ENCODE results near the gene PRND. TPM values are rescaled to one million over a fixed set of nuclear protein-coding genes. Genes with fewer than 3 reads are reported as not detected.

Gene PRND
- total RNA-seq, 1 experiment from 2014 or later: 0.04 TPM

- TF ChIP-seq CTCF (conservative IDR thresholded peaks at IDR 0.05): no peak
- H3K36me3 Mint-ChIP-seq (ENCODE audit: insufficient read depth in 1 of 3, low read depth in 3 of 3): no peaks in the 10 kb centered on the region
- Histone ChIP-seq H3K9me3 (ENCODE audit: control insufficient read depth, low read depth, low read length) (no peaks in the 10 kb centered on the region), H4K8ac (replicated peaks; ENCODE audit: insufficient read length, low read depth, low read length) (no peak overlapping the region), H3K23me2 (ENCODE audit: insufficient read length, low read depth, low read length, poor library complexity, severe bottlenecking) (no peaks in the 10 kb centered on the region), H3K27me3 (ENCODE audit: insufficient read depth, low read length) (no peaks in the 10 kb centered on the region), H4K91ac (ENCODE audit: insufficient read length, low read depth, low read length) (no peak overlapping the region), H3K79me2 (ENCODE audit: insufficient read depth, low read length) (no peaks in the 10 kb centered on the region), H4K5ac (ENCODE audit: insufficient read length, low read depth, low read length) (no peak overlapping the region), H3K56ac (ENCODE audit: insufficient read length, low read depth, low read length) (no peak overlapping the region), H2BK120ac (ENCODE audit: low read depth, low read length, poor library complexity, severe bottlenecking) (no peak overlapping the region), H3K27ac (ENCODE audit: insufficient read length, low read depth, low read length) (no peak overlapping the region), H2BK12ac (ENCODE audit: insufficient read length, low read depth, low read length) (no peak overlapping the region), H3K4me1 (ENCODE audit: insufficient read depth, low read length) (peaks cover 4% of the 10 kb centered on the region; the same call in 1 of the 2 replicates), H3K4me2 (ENCODE audit: insufficient read depth, insufficient read length, low read length) (no peak overlapping the region), H3K23ac (ENCODE audit: insufficient read length, low read depth, low read length) (no peak overlapping the region), H2BK20ac (ENCODE audit: low read depth, low read length, poor library complexity, severe bottlenecking) (no peak overlapping the region), H3K9ac (ENCODE audit: extremely low read depth, insufficient read length, low read length) (no peak overlapping the region), H3T11ph (ENCODE audit: low read length) (no peak overlapping the region), H3K4ac (ENCODE audit: low read depth, low read length) (no peak overlapping the region), H3K18ac (ENCODE audit: insufficient read length, low read depth, low read length) (no peak overlapping the region), H2AFZ (ENCODE audit: low read length) (no peak overlapping the region), H4K20me1 (ENCODE audit: control insufficient read depth, insufficient read depth, insufficient read length) (no peaks in the 10 kb centered on the region), H2BK15ac (ENCODE audit: low read depth, low read length) (no peak overlapping the region), H2BK5ac (ENCODE audit: insufficient read length, low read length) (no peak overlapping the region), H2AK5ac (ENCODE audit: insufficient read length, low read length) (no peak overlapping the region), H3K79me1 (ENCODE audit: insufficient read depth, low read depth, low read length, poor library complexity, severe bottlenecking) (no peaks in the 10 kb centered on the region), H3K14ac (ENCODE audit: insufficient read depth, low read length) (no peak overlapping the region)
- no peaks in the 10 kb centered on the region for H3K27me3 Mint-ChIP-seq (ENCODE audit: low read depth)
- no peak overlapping the region for H3K4me3 Mint-ChIP-seq
- no peak for DNase-seq
- no peak overlapping the region for H3K27ac Mint-ChIP-seq
- peaks cover 17% of the 10 kb centered on the region in 2 experiments for H3K4me1 Mint-ChIP-seq
- WGBS (ENCODE audit: extremely low coverage, insufficient read length, low lambda C conversion rate): no CpG with 5 or more reads among the region's 5 CpGs
- no peaks in the 10 kb centered on the region for H3K9me3 Mint-ChIP-seq
Observed at GRCh38 chr20:4672948-4673347, 48.8 kb upstream of the PRND start.
